HepG2 (cell line): Measurements from ENCODE around the gene LTK. TPM values are rescaled to one million over a fixed set of nuclear protein-coding genes. Genes with fewer than 3 reads are reported as not detected.

ENCODE experiments used
- ATF3 ChIP-seq: sonication (generic); formaldehyde crosslinking; IDR thresholded peaks from 2 replicates; pipeline ENCODE4 v1.4.0; 2020; ENCODE audit warnings: missing genetic modification reagents
- BCL6 ChIP-seq: IDR thresholded peaks from 2 replicates; pipeline ENCODE4 v1.6.1; 2016; ENCODE audit warnings: missing genetic modification reagents, missing compliant biosample characterization
- FOXJ3 ChIP-seq: sonication (generic); formaldehyde crosslinking; IDR thresholded peaks from 2 replicates; pipeline ENCODE4 v1.4.0; 2020; ENCODE audit warnings: missing genetic modification reagents, mild to moderate bottlenecking, borderline replicate concordance
- HMGXB4 ChIP-seq, 2 experiments: sonication (generic) in 1 of 2; formaldehyde crosslinking in 1 of 2; IDR thresholded peaks; 2 replicates each; pipeline versions ENCODE4 v1.4.0 to v1.6.1; 2018 to 2020; ENCODE audit warnings: missing genetic modification reagents in 2 of 2, borderline replicate concordance in 1 of 2, low read depth in 1 of 2, mild to moderate bottlenecking in 1 of 2, missing biosample characterization in 1 of 2
- KDM1A ChIP-seq: IDR thresholded peaks from 2 replicates; pipeline ENCODE4 v1.6.1; 2016; ENCODE audit warnings: missing compliant biosample characterization
- MAFF ChIP-seq: IDR thresholded peaks from 2 replicates; pipeline ENCODE4 v1.6.1; 2011; ENCODE audit warnings: low read depth, low read length, improper control_type of control experiment
- MATR3 ChIP-seq: sonication (generic); formaldehyde crosslinking; IDR thresholded peaks from 2 replicates; pipeline ENCODE4 v1.4.0; 2020; ENCODE audit warnings: missing genetic modification reagents
- MLXIP ChIP-seq: sonication (generic); formaldehyde crosslinking; IDR thresholded peaks from 2 replicates; pipeline ENCODE4 v1.9.0; 2021; ENCODE audit warnings: missing genetic modification reagents, borderline replicate concordance
- PAX8 ChIP-seq: sonication (generic); formaldehyde crosslinking; IDR thresholded peaks from 2 replicates; pipeline ENCODE4 v1.8.0; 2022; ENCODE audit warnings: mild to moderate bottlenecking, missing genetic modification reagents, borderline replicate concordance
- RERE ChIP-seq: IDR thresholded peaks from 2 replicates; pipeline ENCODE4 v1.6.1; 2016; ENCODE audit warnings: low read depth, missing genetic modification reagents, missing compliant biosample characterization
- SOX5 ChIP-seq: IDR thresholded peaks from 2 replicates; pipeline ENCODE4 v1.6.1; 2016; ENCODE audit warnings: borderline replicate concordance
- SP1 ChIP-seq, 2 experiments: fragments of 450-650 bp in 1 of 2; sonication (generic) in 1 of 2; formaldehyde crosslinking in 1 of 2; IDR thresholded peaks; 2 replicates each; pipeline versions ENCODE4 v1.4.0 to v1.6.1; 2016 to 2020; ENCODE audit warnings: missing genetic modification reagents in 1 of 2
- ZBTB20 ChIP-seq: sonication (generic); formaldehyde crosslinking; IDR thresholded peaks from 2 replicates; pipeline ENCODE4 v1.8.1; 2023; ENCODE audit warnings: missing genetic modification reagents, low read depth, mild to moderate bottlenecking, borderline replicate concordance
- ZFP82 ChIP-seq: sonication (generic); formaldehyde crosslinking; IDR thresholded peaks from 2 replicates; pipeline ENCODE4 v1.5.1; 2020; ENCODE audit warnings: mild to moderate bottlenecking, missing genetic modification reagents, borderline replicate concordance
- ZNF180 ChIP-seq: sonication (generic); formaldehyde crosslinking; IDR thresholded peaks from 2 replicates; pipeline ENCODE4 v1.4.0; 2020; ENCODE audit warnings: low read depth, missing genetic modification reagents, borderline replicate concordance
- ZNF331 ChIP-seq: sonication (generic); formaldehyde crosslinking; IDR thresholded peaks from 2 replicates; pipeline ENCODE4 v1.4.0; 2020; ENCODE audit warnings: missing genetic modification reagents
- ZNF557 ChIP-seq: sonication (generic); formaldehyde crosslinking; IDR thresholded peaks from 2 replicates; pipeline ENCODE4 v1.4.0; 2020; ENCODE audit warnings: missing genetic modification reagents
- polyA plus RNA-seq, 8 experiments: library from polyadenylated mRNA; depleted of rRNA in 3 of 8; stranded (reverse) in 7 of 8; unstranded in 1 of 8; fragments of >200 nt; fragmentation: Illumina TruSeq in 4 of 8; extraction: Trizol in 4 of 8; gene quantifications; 2 replicates each; pipeline versions ENCODE4 v1.2.1 to v1.2.3, GENCODE V29; 2011 to 2016; ENCODE audit warnings: low read depth in 4 of 8, missing spikeins in 1 of 8, mixed read lengths in 1 of 8; ENCODE audit not compliant: insufficient read depth in 1 of 8
- total RNA-seq, 5 experiments: library from RNA; depleted of rRNA; stranded (reverse); fragments of >200 nt; fragmentation: Illumina TruSeq; extraction: Trizol; gene quantifications; 2 replicates each; pipeline ENCODE4 v1.2.3, GENCODE V29; 2016; ENCODE audit warnings: low read depth in 1 of 5

Gene LTK
- total and polyA plus RNA-seq, 2 of the 13 experiments (the other 11 are each of a cell fraction or from before 2014, with no cell fraction given) = 0.01 TPM; not detected in 1

- TF ChIP-seq RERE (CRISPR knock-in tag) (no peak), ZNF557 (CRISPR knock-in tag) (no peak), HMGXB4 (CRISPR knock-in tag; IDR thresholded peaks at IDR 0.05; ENCODE audit: borderline replicate concordance in 1 of 2, low read depth in 1 of 2) (peak in 1 of 2 experiments; percentile 47; a peak in 1 of 4 replicates), SP1 (IDR thresholded peaks at IDR 0.05) (no peak), SP1 (CRISPR knock-in tag; IDR thresholded peaks at IDR 0.05) (0 out of 2 replicates have a peak, but pooled peaks have one; percentile 17), KDM1A (CRISPR knock-in tag) (no peak), ZBTB20 (CRISPR knock-in tag) (no peak), FOXJ3 (no peak), PAX8 (no peak), MLXIP (no peak), MAFF (no peak), ZNF180 (CRISPR knock-in tag) (no peak), MATR3 (CRISPR knock-in tag) (no peak), SOX5 (CRISPR knock-in tag) (0 out of 2 replicates have a peak, but pooled peaks have one; percentile 25), ZFP82 (CRISPR knock-in tag) (no peak), BCL6 (CRISPR knock-in tag) (0 out of 2 replicates have a peak, but pooled peaks have one; percentile 23), ATF3 (CRISPR knock-in tag) (no peak), ZNF331 (0 out of 2 replicates have a peak, but pooled peaks have one; percentile 19)
Measured at GRCh38 chr15:41557673-41558399, 44.2 kb upstream of the LTK start (continued).
